Measurements from ENCODE around the gene ADD3. TPM values are rescaled to one million over a fixed set of nuclear protein-coding genes. Genes with fewer than 3 reads are reported as not detected.

The ADD3 gene
- total and polyA plus RNA-seq, 9 donors: 65.3 to 110 (median 81.0) TPM

DNA sequence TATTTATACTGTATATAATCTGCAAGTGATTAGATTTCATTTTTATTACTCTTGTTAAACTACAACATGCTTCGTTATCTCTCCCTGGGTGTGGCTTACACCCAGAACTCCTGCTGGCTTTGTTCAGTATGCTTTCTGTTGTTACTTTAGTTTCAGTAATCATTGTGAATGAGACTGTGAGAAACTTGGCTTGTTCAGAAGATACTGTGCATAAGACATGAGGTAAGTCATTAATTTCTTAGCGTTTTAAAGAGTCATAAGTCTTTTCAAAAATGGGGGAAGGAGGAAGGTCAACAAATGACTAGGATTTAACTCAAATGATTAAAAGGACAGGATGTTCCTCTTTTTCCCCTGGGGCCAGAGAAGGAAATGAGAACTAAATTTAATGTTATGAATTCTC lies 11.6 kb upstream of the ADD3 start:
- Histone ChIP-seq H3K27me3 (no peaks in the 10 kb centered on the region), H3K4me1 (ENCODE audit: insufficient read depth) (peaks cover 3% of the 10 kb centered on the region), H3K9me3 (no peaks in the 10 kb centered on the region), H3K36me3 (no peaks in the 10 kb centered on the region), H3K4me3 (no peak overlapping the region), H3K27ac (no peak overlapping the region)
- no peak for DNase-seq
- intact Hi-C loops (cut with DNase I): no loop called here
- no peak for TF ChIP-seq EP300 (IDR thresholded peaks at IDR 0.05)
- TF ChIP-seq, protein P1, sequence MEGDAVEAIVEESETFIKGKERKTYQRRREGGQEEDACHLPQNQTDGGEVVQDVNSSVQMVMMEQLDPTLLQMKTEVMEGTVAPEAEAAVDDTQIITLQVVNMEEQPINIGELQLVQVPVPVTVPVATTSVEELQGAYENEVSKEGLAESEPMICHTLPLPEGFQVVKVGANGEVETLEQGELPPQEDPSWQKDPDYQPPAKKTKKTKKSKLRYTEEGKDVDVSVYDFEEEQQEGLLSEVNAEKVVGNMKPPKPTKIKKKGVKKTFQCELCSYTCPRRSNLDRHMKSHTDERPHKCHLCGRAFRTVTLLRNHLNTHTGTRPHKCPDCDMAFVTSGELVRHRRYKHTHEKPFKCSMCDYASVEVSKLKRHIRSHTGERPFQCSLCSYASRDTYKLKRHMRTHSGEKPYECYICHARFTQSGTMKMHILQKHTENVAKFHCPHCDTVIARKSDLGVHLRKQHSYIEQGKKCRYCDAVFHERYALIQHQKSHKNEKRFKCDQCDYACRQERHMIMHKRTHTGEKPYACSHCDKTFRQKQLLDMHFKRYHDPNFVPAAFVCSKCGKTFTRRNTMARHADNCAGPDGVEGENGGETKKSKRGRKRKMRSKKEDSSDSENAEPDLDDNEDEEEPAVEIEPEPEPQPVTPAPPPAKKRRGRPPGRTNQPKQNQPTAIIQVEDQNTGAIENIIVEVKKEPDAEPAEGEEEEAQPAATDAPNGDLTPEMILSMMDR (IDR thresholded peaks at IDR 0.05): no peak
- no peak for TF ChIP-seq POLR2A (IDR thresholded peaks at IDR 0.05)
- 3 to 9% (median 9%) methylated on average over 2 of the region's 2 CpGs for WGBS, 3 donors

DNA sequence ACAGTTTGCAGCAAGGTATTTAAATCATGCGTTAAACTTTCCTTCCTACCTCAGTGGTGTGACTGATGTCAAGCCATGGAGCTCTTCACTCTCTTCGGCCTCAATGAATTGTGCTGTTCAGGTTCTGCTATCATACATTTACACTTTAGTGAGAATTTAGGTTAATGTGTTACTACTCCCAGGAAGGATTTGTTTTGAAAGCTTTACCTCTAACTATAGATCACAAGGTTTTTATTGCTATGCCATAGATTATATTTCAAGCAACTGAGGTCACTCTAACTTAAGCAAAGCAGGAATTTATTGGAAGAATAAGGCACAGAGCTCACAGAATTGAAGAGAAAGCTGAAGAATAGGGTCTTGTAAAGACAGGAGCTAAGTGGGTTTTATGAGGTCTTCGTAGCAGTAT lies 11.0 kb upstream of the ADD3 start:
- 75 to 83% (median 77%) methylated on average over 3 of the region's 3 CpGs for WGBS, 3 donors
- DNase-seq: no peak
- Histone ChIP-seq H3K4me1 (ENCODE audit: insufficient read depth) (peaks cover 3% of the 10 kb centered on the region), H3K36me3 (no peaks in the 10 kb centered on the region), H3K9me3 (no peaks in the 10 kb centered on the region), H3K27ac (no peak overlapping the region), H3K4me3 (no peak overlapping the region), H3K27me3 (no peaks in the 10 kb centered on the region)
- intact Hi-C loops (cut with DNase I): no loop called here
- TF ChIP-seq POLR2A (IDR thresholded peaks at IDR 0.05) (no peak), EP300 (IDR thresholded peaks at IDR 0.05) (no peak)
- TF ChIP-seq, protein P1 (IDR thresholded peaks at IDR 0.05): no peak

DNA sequence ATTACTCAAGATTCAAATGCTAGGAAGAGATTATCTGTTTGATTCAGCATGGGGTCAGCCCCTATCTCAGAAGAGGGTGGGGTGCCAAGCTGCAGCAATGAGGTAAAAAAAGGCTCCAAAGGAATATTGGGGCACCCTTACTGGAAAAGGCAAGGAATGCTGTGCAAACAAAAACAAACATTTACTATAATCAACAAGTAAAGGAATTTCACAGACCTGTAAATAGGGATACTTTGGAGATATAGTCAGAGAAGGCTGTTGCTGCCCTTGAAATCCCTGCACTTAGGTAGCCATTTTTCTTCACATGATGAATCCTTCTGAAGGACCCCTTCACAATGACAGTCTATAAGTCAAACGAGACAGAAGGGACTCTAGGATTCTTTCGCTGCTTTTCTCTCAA lies 10.6 kb upstream of the ADD3 start:
- DNase-seq: no peak
- H3K9me3 ChIP-seq: no peaks in the 10 kb centered on the region
- TF ChIP-seq EP300 (IDR thresholded peaks at IDR 0.05): no peak
- intact Hi-C loops (cut with DNase I): no loop called here
- no peak overlapping the region for H3K4me3 ChIP-seq
- H3K27me3 ChIP-seq: no peaks in the 10 kb centered on the region
- H3K36me3 ChIP-seq: no peaks in the 10 kb centered on the region
- 71 to 87% (median 86%) methylated on average over 2 of the region's 2 CpGs for WGBS, 3 donors
- no peak overlapping the region for H3K27ac ChIP-seq
- H3K4me1 ChIP-seq (ENCODE audit: insufficient read depth): peaks cover 3% of the 10 kb centered on the region

DNA sequence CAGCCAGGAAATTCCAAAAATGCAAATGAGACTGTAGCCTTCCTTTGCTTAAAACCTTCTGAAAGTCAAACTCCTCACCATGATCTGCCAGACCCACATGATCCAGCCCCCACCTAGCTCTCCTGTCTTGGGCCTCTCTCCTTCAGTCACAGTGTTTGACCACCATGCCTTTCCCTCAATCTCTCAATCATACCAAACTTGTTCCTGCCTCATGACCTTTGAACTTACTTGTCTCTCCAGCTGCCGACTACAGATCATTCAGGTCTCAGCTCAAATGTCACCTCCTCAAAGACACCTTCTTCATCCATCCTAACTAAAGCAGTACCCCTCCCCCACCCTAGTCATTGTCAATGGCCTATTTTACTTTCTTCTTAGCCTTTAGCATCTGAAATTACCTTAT lies 9.3 kb upstream of the ADD3 start:
- no peak overlapping the region for H3K4me3 ChIP-seq
- TF ChIP-seq, protein P1 (IDR thresholded peaks at IDR 0.05): no peak
- TF ChIP-seq EP300 (IDR thresholded peaks at IDR 0.05) (no peak), POLR2A (IDR thresholded peaks at IDR 0.05) (no peak)
- peaks cover 3% of the 10 kb centered on the region for H3K4me1 ChIP-seq (ENCODE audit: insufficient read depth)
- DNase-seq: no peak
- H3K27ac ChIP-seq: no peak overlapping the region
- intact Hi-C loops (cut with DNase I): no loop called here
- H3K36me3 ChIP-seq: no peaks in the 10 kb centered on the region
- 44 to 56% (median 47%) methylated on average over 1 of the region's 1 CpG for whole genome bisulfite sequencing, 3 donors
- H3K27me3 ChIP-seq: no peaks in the 10 kb centered on the region
- H3K9me3 ChIP-seq: no peaks in the 10 kb centered on the region

DNA sequence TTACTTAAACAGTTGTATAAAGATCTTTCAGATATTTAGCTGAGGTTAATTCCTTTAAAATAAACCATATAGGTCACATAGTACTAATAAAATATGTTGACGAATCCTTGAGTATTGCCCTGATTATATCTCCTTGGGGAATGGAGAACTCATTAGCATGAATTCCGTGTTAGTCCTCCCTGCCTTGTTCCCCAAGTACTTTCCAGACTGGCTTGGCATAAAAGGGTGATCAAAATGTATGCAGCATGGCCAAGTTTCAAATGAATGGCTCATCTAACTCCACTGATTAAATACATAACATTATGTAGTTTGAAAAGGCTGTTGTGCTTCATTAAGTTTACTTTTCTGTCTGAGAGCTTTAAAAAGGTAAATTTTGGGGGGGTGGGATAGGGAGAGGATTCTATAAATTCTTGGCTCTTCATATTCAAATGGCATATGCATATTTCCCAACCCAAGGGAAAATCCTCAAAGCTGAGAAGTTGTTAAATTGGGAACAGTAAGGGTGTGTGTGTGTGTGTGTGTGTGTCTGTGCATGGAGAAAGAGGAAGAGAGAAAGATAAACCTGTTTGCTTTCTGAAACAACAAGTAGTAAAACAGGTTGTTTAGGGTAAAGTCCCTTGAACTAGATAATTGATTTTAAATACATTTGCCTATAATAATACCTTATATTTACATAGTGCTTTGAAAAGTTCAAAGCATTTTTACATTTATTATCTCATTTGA lies 4.8 kb upstream of the ADD3 start:
- Histone ChIP-seq H3K4me3 (no peak overlapping the region), H3K36me3 (no peaks in the 10 kb centered on the region), H3K27ac (no peak overlapping the region), H3K27me3 (no peaks in the 10 kb centered on the region), H3K9me3 (no peaks in the 10 kb centered on the region), H3K4me1 (ENCODE audit: insufficient read depth) (peaks cover 2% of the 10 kb centered on the region)
- no peak for DNase-seq
- 78 to 90% (median 89%) methylated on average over 2 of the region's 2 CpGs for WGBS, 3 donors
- intact Hi-C loops (cut with DNase I): loop anchor here in 2 of 4 donors (10.0 kb wide), 2 partner anchors 108 to 118 kb away; no protein-coding TSS in a partner anchor
- TF ChIP-seq EP300 (IDR thresholded peaks at IDR 0.05): no peak

Measured in ovary (tissue), 9 donors.